ENCODE data around the gene ABT1. TPM values are rescaled to one million over a fixed set of nuclear protein-coding genes. Genes with fewer than 3 reads are reported as not detected.

The ABT1 gene
- total RNA-seq, 1 donor from 2014 or later, result 27.2 TPM

GRCh38 chr6:26571592-26572296 is 25.0 kb upstream of the ABT1 start:
- intact Hi-C loops (cut with micrococcal nuclease), result loop anchor here (1.0 kb wide), 1 partner anchor 25 kb away; the partner anchor contains the start of gene ABT1

- intact Hi-C loops (cut with micrococcal nuclease), result no loop called here
Measured at GRCh38 chr6:26575494-26575939, 21.2 kb upstream of the ABT1 start.

- intact Hi-C loops (cut with micrococcal nuclease), result no loop called here
Measured at GRCh38 chr6:26576407-26576843, 20.3 kb upstream of the ABT1 start.

- intact Hi-C loops (cut with micrococcal nuclease), result no loop called here
Measured at GRCh38 chr6:26576929-26577719, 19.6 kb upstream of the ABT1 start.

- intact Hi-C loops (cut with micrococcal nuclease), result no loop called here
Measured at GRCh38 chr6:26577720-26578072, 19.1 kb upstream of the ABT1 start.

GRCh38 chr6:26578279-26578678 is 18.5 kb upstream of the ABT1 start:
- intact Hi-C loops (cut with micrococcal nuclease), result no loop called here

- intact Hi-C loops (cut with micrococcal nuclease), result no loop called here
Measured at GRCh38 chr6:26578741-26579140, 18.0 kb upstream of the ABT1 start.

GRCh38 chr6:26581164-26581915 is 15.4 kb upstream of the ABT1 start:
- intact Hi-C loops (cut with micrococcal nuclease), result no loop called here

- intact Hi-C loops (cut with micrococcal nuclease), result no loop called here
Measured at GRCh38 chr6:26588965-26589364, 7.8 kb upstream of the ABT1 start.

- intact Hi-C loops (cut with micrococcal nuclease), result no loop called here
Measured at GRCh38 chr6:26592649-26593048, 4.1 kb upstream of the ABT1 start.

GRCh38 chr6:26593278-26594130 is 3.2 kb upstream of the ABT1 start:
- intact Hi-C loops (cut with micrococcal nuclease), result no loop called here

GRCh38 chr6:26594131-26594498 is 2.6 kb upstream of the ABT1 start:
- intact Hi-C loops (cut with micrococcal nuclease), result no loop called here

- intact Hi-C loops (cut with micrococcal nuclease), result loop anchor here (5.0 kb wide), 4 partner anchors 423 to 1297 kb away; a partner anchor contains a TSS
Measured at GRCh38 chr6:26594730-26595632, 1.8 kb upstream of the ABT1 start.

GRCh38 chr6:26595669-26596269 is 984 bp upstream of the ABT1 start:
- intact Hi-C loops (cut with micrococcal nuclease), result loop anchor here (1.0 to 5.0 kb wide), 9 partner anchors 23 to 1297 kb away; a partner anchor contains a TSS

GRCh38 chr6:26597389-26597766 is 625 bp downstream of the ABT1 start:
- intact Hi-C loops (cut with micrococcal nuclease), result loop anchor here (2.0 to 5.0 kb wide), 6 partner anchors 425 to 1295 kb away; a partner anchor contains a TSS

- intact Hi-C loops (cut with micrococcal nuclease), result loop anchor here (2.0 to 5.0 kb wide), 6 partner anchors 426 to 1294 kb away; a partner anchor contains a TSS
Measured at GRCh38 chr6:26597821-26598220, 1.1 kb downstream of the ABT1 start.

- intact Hi-C loops (cut with micrococcal nuclease), result loop anchor here (5.0 kb wide), 4 partner anchors 426 to 1294 kb away; a partner anchor contains a TSS
Measured at GRCh38 chr6:26598267-26598666, 1.5 kb downstream of the ABT1 start.

- intact Hi-C loops (cut with micrococcal nuclease), result loop anchor here (5.0 kb wide), 4 partner anchors 427 to 1293 kb away; a partner anchor contains a TSS
Measured at GRCh38 chr6:26599134-26599533, 2.4 kb downstream of the ABT1 start.

GRCh38 chr6:26599591-26599990 is 2.8 kb downstream of the ABT1 start:
- intact Hi-C loops (cut with micrococcal nuclease), result loop anchor here (5.0 kb wide), 4 partner anchors 427 to 1293 kb away; a partner anchor contains a TSS

All from T-helper 2 cell treated with Interferon-gamma antibody and Interleukin-4, amounts not matched to agents 100 ng/mL and 5 ng/mL, for 36 hours (primary cell).